ENCODE results near the gene ABCA7. TPM values are rescaled to one million over a fixed set of nuclear protein-coding genes. Genes with fewer than 3 reads are reported as not detected.
A peak's percentile ranks its signal among the peaks of the same experiment; 100 is the strongest.

ABCA7 gene
- total RNA-seq, 1 donor from 2014 or later: 51.0 TPM

DNA sequence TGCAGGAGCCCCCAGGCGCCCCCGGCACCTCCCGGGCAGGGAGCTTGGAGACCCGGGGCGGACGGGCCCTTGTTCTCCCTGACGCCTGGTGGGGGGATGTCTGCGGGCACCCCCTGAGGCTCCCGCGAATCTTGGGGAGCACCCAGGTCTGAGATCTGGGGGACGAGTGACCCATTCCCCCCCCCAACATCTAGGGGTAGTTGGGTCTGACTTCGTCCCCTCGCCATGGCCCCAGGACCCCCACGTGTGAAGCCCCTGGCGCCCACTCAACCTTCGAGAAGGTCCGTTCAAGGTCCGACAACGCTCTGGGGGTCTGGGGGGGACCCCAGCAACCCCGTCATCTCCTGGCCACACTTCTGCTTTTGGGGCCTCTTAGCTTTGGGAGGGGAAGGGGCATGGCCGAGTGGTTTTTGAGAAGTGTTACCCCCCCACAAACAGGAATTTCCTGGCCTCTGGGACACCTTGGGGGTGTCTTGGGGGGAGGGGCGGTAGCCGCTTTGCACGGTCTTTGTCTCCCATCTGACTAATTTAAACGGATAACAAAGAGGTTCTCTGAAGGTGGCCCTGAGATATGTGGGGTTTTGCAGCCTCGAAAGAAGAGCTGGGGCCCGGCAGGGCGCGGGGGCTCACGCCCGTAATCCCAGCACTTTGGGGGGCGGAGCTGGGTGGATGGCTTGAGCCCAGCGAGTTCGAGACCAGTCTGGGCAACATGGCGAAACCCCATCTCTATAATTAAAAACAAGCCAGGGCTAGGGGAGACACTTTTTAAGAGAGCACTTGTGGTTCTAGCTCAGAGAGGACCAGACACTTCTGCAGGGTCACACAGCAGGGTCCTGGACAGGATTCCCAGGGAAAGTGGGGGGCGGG is 12.9 kb upstream of the ABCA7 start:
- peak; percentile 0 for ATAC-seq
- Histone ChIP-seq H3K9me3 (no peaks in the 10 kb centered on the region), H3K36me3 (peaks cover 5% of the 10 kb centered on the region), H3K27ac (peak overlapping the region; percentile 98), H3K4me1 (peaks cover 32% of the 10 kb centered on the region), H3K4me3 (peak overlapping the region; percentile 97), H3K27me3 (no peaks in the 10 kb centered on the region)
- no peak for DNase-seq
- intact Hi-C loops (cut with DNase I): no loop called here
- TF ChIP-seq, protein P1, sequence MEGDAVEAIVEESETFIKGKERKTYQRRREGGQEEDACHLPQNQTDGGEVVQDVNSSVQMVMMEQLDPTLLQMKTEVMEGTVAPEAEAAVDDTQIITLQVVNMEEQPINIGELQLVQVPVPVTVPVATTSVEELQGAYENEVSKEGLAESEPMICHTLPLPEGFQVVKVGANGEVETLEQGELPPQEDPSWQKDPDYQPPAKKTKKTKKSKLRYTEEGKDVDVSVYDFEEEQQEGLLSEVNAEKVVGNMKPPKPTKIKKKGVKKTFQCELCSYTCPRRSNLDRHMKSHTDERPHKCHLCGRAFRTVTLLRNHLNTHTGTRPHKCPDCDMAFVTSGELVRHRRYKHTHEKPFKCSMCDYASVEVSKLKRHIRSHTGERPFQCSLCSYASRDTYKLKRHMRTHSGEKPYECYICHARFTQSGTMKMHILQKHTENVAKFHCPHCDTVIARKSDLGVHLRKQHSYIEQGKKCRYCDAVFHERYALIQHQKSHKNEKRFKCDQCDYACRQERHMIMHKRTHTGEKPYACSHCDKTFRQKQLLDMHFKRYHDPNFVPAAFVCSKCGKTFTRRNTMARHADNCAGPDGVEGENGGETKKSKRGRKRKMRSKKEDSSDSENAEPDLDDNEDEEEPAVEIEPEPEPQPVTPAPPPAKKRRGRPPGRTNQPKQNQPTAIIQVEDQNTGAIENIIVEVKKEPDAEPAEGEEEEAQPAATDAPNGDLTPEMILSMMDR (IDR thresholded peaks at IDR 0.05): no peak

- Histone ChIP-seq H3K9me3 (no peaks in the 10 kb centered on the region), H3K27me3 (no peaks in the 10 kb centered on the region), H3K4me3 (peak overlapping the region; percentile 97), H3K36me3 (peaks cover 12% of the 10 kb centered on the region), H3K27ac (peak overlapping the region; percentile 98), H3K4me1 (peaks cover 27% of the 10 kb centered on the region)
- intact Hi-C loops (cut with DNase I): no loop called here
- DNase-seq: no peak
- ATAC-seq: no peak
- TF ChIP-seq, protein P1 (IDR thresholded peaks at IDR 0.05): no peak
Observed at GRCh38 chr19:1027650-1028061, 12.3 kb upstream of the ABCA7 start.

- peak; percentile 90 for DNase-seq
- no peaks in the 10 kb centered on the region for H3K9me3 ChIP-seq
- peaks cover 22% of the 10 kb centered on the region for H3K4me1 ChIP-seq
- peak overlapping the region; percentile 97 for H3K4me3 ChIP-seq
- intact Hi-C loops (cut with DNase I): no loop called here
- peak overlapping the region; percentile 98 for H3K27ac ChIP-seq
- peak; percentile 78 for ATAC-seq
- H3K27me3 ChIP-seq: no peaks in the 10 kb centered on the region
- peaks cover 18% of the 10 kb centered on the region for H3K36me3 ChIP-seq
- TF ChIP-seq, protein P1 (IDR thresholded peaks at IDR 0.05): no peak
Observed at GRCh38 chr19:1028062-1028926, 11.6 kb upstream of the ABCA7 start.

GRCh38 chr19:1032264-1032867 is 7.5 kb upstream of the ABCA7 start:
- no peak for DNase-seq
- H3K36me3 ChIP-seq: peaks cover 43% of the 10 kb centered on the region
- no peak for ATAC-seq
- no peak overlapping the region for H3K4me3 ChIP-seq
- no peak overlapping the region for H3K27ac ChIP-seq
- no peaks in the 10 kb centered on the region for H3K27me3 ChIP-seq
- H3K9me3 ChIP-seq: no peaks in the 10 kb centered on the region
- intact Hi-C loops (cut with DNase I): loop anchor here (10.0 kb wide), 1 partner anchor 52 kb away; no protein-coding TSS in a partner anchor
- H3K4me1 ChIP-seq: peaks cover 22% of the 10 kb centered on the region
- TF ChIP-seq, protein P1 (IDR thresholded peaks at IDR 0.05): no peak

GRCh38 chr19:1035998-1036621 is 3.8 kb upstream of the ABCA7 start:
- Histone ChIP-seq H3K27me3 (no peaks in the 10 kb centered on the region), H3K27ac (no peak overlapping the region), H3K4me1 (peaks cover 31% of the 10 kb centered on the region), H3K9me3 (no peaks in the 10 kb centered on the region), H3K4me3 (no peak overlapping the region), H3K36me3 (peaks cover 50% of the 10 kb centered on the region)
- ATAC-seq (no peak), DNase-seq (no peak)
- intact Hi-C loops (cut with DNase I): loop anchor here (10.0 kb wide), 1 partner anchor 49 kb away; no protein-coding TSS in a partner anchor
- TF ChIP-seq, protein P1 (IDR thresholded peaks at IDR 0.05): no peak
